Neutrophil (primary cell): ENCODE measurements around the gene SLC34A1.

ENCODE experiments used
- H3K27ac ChIP-seq: fragments of 200-600 bp; sonication (generic); 2 replicates; pipeline ENCODE4 v1.5.1; 2016; ENCODE audit warnings: mild to moderate bottlenecking, moderate library complexity
- H3K27me3 ChIP-seq: fragments of 200-600 bp; sonication (generic); 2 replicates; pipeline ENCODE4 v1.6.0; 2016; ENCODE audit warnings: mild to moderate bottlenecking
- H3K36me3 ChIP-seq: fragments of 200-600 bp; sonication (generic); 2 replicates; pipeline ENCODE4 v1.5.1; 2017
- H3K4me1 ChIP-seq, 2 experiments: fragments of 200-600 bp in 1 of 2; sonication (generic) in 1 of 2; 1 replicate in 1 of 2; 2 replicates in 1 of 2; pipeline versions ENCODE4 v1.5.1 to v1.6.1; 2013 to 2016; ENCODE audit warnings: low read depth in 1 of 2, low read length in 1 of 2, mild to moderate bottlenecking in 1 of 2, moderate library complexity in 1 of 2; ENCODE audit not compliant: control insufficient read depth in 1 of 2, insufficient read depth in 1 of 2
- H3K4me3 ChIP-seq, 2 experiments: fragments of 200-600 bp in 1 of 2; sonication (generic) in 1 of 2; 1 replicate in 1 of 2; 2 replicates in 1 of 2; pipeline ENCODE4 v1.5.1; 2013 to 2016; ENCODE audit warnings: low read depth in 1 of 2, low read length in 1 of 2, mild to moderate bottlenecking in 1 of 2, moderate library complexity in 1 of 2
- H3K9me3 ChIP-seq: fragments of 200-600 bp; sonication (generic); 2 replicates; pipeline ENCODE4 v1.5.1; 2016
- TF ChIP-seq, protein P1 (sequence below): fragments of 200-600 bp; sonication (generic); IDR thresholded peaks from 2 replicates; pipeline ENCODE4 v1.5.1; 2016; ENCODE audit warnings: antibody characterized with exemption

Gene SLC34A1

DNA sequence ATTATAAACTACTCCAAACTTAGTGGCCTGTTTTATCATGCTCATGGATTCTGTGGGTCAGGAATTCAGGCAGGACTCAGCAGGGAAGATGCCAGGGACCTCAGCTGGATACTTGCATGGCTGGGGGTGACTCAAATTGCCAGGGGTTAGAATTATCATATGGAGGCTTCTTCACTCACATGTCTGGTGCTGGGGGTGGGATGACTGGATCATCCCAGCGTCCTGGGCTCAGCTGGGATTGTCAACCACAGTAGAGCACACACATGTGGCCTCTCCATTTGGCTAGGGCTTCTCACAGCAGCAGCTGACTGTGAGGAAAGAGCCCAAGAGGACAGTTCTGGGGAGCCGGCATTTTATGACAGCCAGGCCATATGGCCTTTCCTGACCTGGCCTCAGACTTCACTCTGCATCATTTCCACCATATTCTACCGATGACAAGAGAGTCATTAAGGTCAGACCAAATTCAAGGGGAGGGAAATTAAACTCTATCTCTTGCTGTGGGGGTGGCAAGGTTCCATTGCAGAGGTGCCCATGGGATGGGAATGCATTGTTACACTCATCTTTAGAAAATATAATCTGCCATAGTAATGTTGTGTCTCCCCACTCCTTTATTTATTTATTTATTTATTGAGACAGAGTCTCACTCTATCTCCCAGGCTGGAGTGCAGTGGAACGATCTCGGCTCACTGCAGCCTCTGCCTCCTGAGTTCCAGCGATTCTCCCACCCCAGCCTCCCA is 37.0 kb downstream of the SLC34A1 start:
- no peaks in the 10 kb centered on the region for H3K27me3 ChIP-seq
- TF ChIP-seq, protein P1, sequence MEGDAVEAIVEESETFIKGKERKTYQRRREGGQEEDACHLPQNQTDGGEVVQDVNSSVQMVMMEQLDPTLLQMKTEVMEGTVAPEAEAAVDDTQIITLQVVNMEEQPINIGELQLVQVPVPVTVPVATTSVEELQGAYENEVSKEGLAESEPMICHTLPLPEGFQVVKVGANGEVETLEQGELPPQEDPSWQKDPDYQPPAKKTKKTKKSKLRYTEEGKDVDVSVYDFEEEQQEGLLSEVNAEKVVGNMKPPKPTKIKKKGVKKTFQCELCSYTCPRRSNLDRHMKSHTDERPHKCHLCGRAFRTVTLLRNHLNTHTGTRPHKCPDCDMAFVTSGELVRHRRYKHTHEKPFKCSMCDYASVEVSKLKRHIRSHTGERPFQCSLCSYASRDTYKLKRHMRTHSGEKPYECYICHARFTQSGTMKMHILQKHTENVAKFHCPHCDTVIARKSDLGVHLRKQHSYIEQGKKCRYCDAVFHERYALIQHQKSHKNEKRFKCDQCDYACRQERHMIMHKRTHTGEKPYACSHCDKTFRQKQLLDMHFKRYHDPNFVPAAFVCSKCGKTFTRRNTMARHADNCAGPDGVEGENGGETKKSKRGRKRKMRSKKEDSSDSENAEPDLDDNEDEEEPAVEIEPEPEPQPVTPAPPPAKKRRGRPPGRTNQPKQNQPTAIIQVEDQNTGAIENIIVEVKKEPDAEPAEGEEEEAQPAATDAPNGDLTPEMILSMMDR = no peak
- H3K36me3 ChIP-seq = no peaks in the 10 kb centered on the region
- H3K4me3 ChIP-seq = no peak overlapping the region
- H3K27ac ChIP-seq = peak overlapping the region; percentile 38
- H3K4me1 ChIP-seq = peaks cover 64 to 71% of the 10 kb centered on the region in 2 experiments
- no peaks in the 10 kb centered on the region for H3K9me3 ChIP-seq

DNA sequence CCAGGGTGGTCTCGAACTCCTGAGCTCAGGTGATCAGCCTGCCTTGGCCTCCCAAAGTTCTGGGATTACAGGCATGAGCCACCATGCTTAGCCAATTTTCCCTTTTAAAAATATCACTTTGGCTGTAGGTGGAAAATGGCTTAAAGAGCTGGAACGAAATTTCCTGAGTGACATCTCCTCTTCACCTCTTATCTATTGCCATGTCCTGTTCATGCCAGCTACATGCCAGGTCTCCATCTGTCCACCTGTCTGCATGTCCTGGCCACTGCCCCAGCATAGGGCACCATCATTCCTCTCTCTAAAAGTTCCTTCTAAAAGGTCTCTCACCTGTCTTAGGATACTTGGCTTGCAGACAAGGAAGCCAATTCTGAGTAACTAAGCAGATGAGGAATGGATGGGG is 39.4 kb downstream of the SLC34A1 start:
- Histone ChIP-seq H3K9me3 (no peaks in the 10 kb centered on the region), H3K27ac (no peak overlapping the region), H3K36me3 (peaks cover 5% of the 10 kb centered on the region), H3K27me3 (no peaks in the 10 kb centered on the region), H3K4me3 (no peak overlapping the region), H3K4me1 (peaks cover 53 to 65% of the 10 kb centered on the region in 2 experiments)
- TF ChIP-seq, protein P1 = no peak

DNA sequence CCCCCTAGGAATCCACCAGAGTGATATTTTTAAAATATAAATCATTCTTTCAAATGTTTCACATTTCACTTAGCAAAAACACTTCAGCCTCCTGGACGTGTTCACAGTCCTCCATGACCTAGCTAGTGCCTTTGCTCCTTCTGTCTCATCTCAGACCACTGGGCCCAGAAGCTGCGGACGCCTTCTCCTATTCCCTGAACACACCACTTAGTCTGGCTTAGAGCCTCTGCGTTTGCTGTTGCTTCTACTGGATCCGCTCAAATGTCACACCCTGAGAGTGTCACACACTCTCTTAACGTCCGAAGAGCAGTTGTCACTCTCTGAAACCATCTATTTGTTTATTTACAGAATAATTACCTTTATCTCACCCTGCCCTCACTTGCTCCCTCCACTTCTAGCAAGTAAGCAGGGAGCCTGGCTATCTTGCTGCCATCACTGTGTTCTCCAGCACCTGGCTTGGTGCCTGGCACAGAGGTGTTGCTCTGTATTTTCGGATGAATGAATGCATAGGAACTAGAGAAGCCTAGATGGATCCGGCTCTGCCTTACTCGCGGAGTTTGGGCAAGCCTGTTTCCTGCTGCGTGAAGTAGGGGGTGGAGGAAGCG is 41.1 kb downstream of the SLC34A1 start:
- Histone ChIP-seq H3K27ac (peak overlapping the region; percentile 98), H3K27me3 (no peaks in the 10 kb centered on the region), H3K4me3 (peak overlapping the region; percentile 74 to 80), H3K9me3 (no peaks in the 10 kb centered on the region), H3K36me3 (peaks cover 7% of the 10 kb centered on the region), H3K4me1 (peaks cover 52 to 63% of the 10 kb centered on the region in 2 experiments)
- TF ChIP-seq, protein P1 = no peak

DNA sequence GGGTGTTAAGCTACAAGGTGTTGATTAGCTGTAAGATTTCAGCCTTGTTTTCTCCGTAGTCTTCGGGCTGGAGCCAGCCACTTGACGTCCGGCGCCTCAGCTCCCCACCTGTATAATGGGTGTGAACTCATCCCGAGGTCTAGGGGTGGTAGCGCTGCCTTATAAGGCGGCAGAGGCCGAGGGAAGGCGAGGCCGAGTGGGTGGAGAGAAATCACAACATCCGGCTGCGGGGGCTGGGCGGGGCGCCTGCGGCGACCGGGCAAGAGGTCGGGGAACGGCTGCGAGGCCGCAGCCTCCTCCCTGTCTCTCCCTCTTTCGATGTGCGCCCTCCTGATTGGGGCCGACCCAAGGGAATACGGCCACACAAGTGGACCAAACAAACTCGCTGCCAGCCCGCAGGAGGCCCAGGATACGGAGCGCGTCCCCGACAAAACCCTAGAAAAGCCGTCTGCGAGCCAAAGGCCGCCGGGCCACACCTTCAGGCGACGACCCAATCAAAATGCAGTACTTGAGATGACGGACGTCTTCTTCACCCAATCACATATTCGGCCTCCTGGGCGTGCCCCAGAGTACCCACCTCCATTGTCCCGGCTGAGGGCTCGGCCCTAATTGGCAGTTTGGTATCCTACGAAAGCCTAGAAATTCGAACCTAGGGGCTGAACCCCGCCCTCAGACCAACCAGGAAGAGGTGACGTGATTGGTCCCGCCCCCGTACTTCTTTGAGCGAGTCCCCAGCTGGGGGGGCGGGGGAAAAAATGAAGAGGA is 41.7 kb downstream of the SLC34A1 start:
- Histone ChIP-seq H3K4me1 (peaks cover 54 to 63% of the 10 kb centered on the region in 2 experiments), H3K9me3 (no peaks in the 10 kb centered on the region), H3K36me3 (peaks cover 14% of the 10 kb centered on the region), H3K27me3 (no peaks in the 10 kb centered on the region), H3K4me3 (peak overlapping the region; percentile 74 to 80), H3K27ac (peak overlapping the region; percentile 98)
- TF ChIP-seq, protein P1 = peak; percentile 24

DNA sequence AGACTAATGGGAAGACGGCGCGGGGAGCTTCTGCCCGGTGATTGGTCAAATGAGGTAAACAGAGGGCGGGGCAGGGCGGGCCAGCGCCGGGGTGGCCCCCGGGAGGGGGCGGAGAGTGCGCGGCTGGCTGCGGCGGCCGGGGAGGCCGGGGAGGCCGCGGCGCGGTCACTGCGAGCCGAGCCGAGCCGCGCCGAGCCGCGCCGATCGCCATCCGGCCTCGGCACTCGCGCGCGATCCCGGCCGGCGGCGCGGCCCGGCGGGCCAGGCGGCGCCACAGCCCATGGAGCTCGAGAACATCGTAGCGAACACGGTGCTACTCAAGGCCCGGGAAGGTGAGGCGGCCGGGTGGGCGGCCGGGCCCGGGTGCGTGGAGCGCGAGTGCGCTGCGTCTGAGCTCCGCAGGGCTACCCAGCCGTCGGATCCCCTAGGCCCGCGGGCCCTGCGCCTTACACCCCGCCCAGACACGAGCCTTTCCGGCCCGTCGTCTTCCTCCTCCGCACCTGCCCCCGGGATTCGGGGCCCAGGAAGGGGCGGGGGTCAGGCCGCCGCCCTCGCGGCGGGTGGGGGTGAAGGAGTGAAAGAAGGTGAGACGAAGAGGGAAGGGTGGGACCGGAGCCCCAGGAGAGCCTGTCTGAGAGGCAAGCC is 42.5 kb downstream of the SLC34A1 start, which contains the start of gene GRK6:
GRK6 (plus strand) TSS at position 111 of the 645 bp plus-strand sequence; CDS start at position 281, 170 bp downstream.
- peaks cover 59 to 66% of the 10 kb centered on the region in 2 experiments for H3K4me1 ChIP-seq
- peak within 1 kb of the TSS; percentile 88 to 97 for H3K4me3 ChIP-seq
- peak within 1 kb of the TSS; percentile 98 for H3K27ac ChIP-seq
- no peaks in the 10 kb centered on the region for H3K27me3 ChIP-seq
- H3K36me3 ChIP-seq = peaks cover 18% of the 10 kb centered on the region
- TF ChIP-seq, protein P1 = peak; percentile 8
- no peaks in the 10 kb centered on the region for H3K9me3 ChIP-seq
